Left lobe of liver (tissue), 2 donors: ENCODE measurements around the gene UGT1A1. TPM values are rescaled to one million over a fixed set of nuclear protein-coding genes. Genes with fewer than 3 reads are reported as not detected.

Experiments
- ATAC-seq: fragments of 200-7000 bp; cut with Tn5 transposase; one replicate; pipeline ENCODE4 v1.9.1; 2020; ENCODE audit warnings: mild to moderate bottlenecking, moderate library complexity
- DNase-seq: peaks from one replicate; pipeline ENCODE4 v3.0.0-alpha.2; 2020; ENCODE audit warnings: low spot score
- total RNA-seq: library from RNA; stranded (reverse); gene quantifications from one replicate; pipeline ENCODE4 v1.2.1, GENCODE V29; 2021
- donor health status: DM: no; HTN: no; CAD: no; lungs with moderate emphysema.
- donor health status: DM: no; HTN: yes; CAD: no.

UGT1A1 gene
- total RNA-seq, 1 donor from 2014 or later, result 152 TPM

GRCh38 chr2:233814056-233814835 lies 54.2 kb downstream of the UGT1A1 start:
- ATAC-seq (no peak), DNase-seq (peak; percentile 39)

DNA sequence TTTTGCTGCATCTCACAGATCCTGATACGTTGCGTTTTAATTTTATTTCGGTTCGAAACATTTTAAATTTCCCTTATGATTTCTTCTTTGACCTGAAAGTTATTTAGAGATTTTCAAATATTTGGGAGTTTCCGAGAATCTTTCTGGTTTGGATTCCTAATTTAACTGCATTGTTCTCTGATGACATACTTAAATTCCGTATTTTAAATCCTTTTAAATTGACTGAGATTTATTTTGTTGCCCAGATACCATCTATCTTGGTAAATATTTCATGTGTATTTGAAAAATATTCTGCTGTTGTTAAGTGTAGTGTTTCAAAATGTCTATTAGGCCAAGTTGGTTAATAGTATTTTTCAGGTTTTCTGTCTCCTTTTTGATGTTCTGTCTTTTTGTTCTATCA lies 55.8 kb downstream of the UGT1A1 start:
- ATAC-seq (no peak), DNase-seq (no peak)

DNA sequence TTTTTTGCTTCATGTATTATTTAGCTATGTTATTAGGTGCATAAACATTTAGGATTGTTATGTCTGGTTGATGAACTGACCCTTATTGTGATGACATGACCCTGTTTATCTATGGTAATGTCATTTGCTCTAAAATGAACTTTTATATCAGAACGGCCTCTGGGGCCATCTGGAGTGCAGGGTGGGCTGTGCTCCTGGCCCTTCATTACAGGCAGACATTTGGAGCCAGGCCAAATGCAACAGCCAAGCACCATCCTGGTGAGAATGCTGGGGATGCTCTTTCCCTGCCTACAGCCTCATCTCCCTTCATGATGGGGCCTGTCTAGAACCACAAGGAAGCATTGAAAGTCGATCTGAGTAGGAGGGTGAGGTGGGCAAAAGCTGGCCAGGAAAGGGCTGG lies 56.3 kb downstream of the UGT1A1 start:
- no peak for ATAC-seq
- DNase-seq, result peak; percentile 39

DNA sequence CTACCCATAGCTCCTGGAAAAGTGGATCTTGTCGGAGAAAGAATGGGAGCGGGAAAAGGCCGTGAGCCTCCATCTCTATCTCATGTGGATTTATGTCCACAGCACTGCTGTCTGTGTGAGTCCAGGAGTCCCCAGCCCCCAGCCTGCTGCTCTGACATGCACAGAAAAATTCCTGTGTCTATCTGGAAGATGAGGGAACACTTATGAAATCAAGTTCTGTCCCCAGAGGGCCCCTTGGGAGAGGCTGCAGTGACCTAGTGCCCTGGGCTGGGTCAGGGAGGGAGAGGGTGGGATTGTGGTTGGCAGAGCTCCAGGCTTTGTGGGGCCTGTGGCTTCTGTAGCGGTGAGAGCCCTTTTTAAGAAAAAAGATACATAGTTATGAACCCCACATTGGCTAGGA lies 56.7 kb downstream of the UGT1A1 start:
- peak; percentile 40 for DNase-seq
- no peak for ATAC-seq

- ATAC-seq (no peak), DNase-seq (peak; percentile 42)
Observed at GRCh38 chr2:233817361-233817911, 57.4 kb downstream of the UGT1A1 start.

- DNase-seq (peak; percentile 90), ATAC-seq (peak; percentile 69)
Observed at GRCh38 chr2:233817995-233818638, 58.0 kb downstream of the UGT1A1 start.

DNA sequence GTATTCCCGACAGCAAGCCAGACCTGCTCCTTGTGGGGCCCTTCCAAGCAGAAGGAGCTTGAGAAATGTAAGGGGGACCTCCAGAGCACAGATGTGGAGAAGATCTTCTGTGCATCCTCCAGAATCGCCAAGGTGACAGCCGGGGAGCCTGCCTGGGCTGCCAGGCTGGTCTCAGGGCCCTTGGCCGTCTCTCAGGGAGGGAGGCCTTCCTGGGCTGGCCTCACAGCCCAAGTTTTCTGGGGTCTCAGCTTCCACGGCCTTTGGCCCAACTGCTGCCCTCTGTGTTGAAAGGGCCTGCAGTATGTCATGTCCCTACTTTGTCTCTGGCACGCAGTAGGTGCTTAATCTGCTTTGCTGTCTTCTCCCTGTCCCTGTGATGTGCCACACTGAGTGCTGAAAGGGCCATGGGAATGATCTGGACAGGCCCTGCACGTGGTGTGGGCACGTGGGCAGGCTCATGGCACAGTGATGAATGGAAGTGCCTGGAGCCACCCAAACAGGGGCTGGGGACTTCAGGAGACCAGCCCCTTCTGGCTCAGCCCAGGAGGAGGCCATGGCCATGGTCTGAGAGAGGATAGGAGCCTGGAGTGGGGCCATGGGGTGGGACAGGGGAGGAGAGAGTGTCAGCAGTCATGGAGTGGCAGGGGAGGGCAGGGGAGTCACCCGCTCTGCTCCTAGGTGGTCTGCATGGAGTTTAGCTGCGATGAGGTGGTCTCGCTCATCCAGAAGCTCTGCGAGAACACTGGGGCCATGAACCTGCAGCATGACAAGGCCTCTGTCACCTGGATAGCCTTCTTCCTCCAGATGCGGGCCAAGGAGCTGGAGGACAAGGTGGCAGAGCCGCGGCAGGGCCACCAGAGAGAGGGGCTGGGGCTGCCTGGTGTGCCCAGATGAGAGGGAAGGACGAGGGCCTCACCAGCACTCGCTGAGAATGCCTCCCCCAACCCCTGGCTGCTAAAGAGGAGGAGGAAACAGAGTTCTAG lies 58.9 kb downstream of the UGT1A1 start:
- DNase-seq (no peak), ATAC-seq (no peak)

GRCh38 chr2:233819884-233820773 lies 60.1 kb downstream of the UGT1A1 start:
- peak; percentile 41 for DNase-seq
- no peak for ATAC-seq

DNA sequence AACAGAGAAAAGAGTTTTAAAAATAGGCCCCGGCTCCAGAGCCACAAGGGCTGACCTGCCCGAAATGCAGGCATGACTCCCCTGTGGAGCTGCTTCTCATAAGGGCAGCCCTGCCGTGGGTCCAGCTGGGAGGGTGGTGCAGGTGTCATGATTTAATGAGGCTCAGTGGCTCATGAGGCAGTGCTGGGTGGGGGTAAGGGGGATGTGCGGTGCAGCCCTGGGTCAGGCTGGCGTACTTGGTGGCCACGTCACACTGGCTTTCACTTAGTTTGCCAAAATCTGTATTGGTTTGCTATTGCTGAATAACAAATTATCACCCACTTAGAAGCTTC lies 60.7 kb downstream of the UGT1A1 start:
- ATAC-seq (no peak), DNase-seq (peak; percentile 29)

DNA sequence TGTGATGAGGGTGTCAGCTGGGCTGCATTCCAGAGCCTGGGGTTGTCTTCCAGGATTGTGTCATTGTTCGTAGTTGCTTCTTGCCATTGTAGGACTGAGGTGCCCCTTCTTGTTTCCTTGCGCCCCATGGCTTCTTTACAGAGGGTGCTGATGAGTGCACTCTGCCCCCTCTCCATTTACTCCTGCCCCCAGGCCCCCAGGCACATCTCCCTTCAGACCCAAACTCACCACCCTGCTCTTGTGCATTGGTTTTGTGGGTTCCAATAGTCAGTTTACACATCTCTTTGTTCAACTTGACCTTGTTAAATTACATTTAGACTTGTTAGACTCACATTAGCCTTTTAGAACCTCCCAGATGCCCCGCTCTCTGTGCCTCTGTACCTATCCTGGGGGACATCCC lies 61.1 kb downstream of the UGT1A1 start:
- no peak for ATAC-seq
- DNase-seq, result peak; percentile 22

- DNase-seq (no peak), ATAC-seq (no peak)
Observed at GRCh38 chr2:233821709-233822100, 61.6 kb downstream of the UGT1A1 start.

- ATAC-seq, result peak; percentile 64
Observed at GRCh38 chr2:233822101-233822771, 62.2 kb downstream of the UGT1A1 start.

More at GRCh38 chr2:233822101-233822771, 62.2 kb downstream of the UGT1A1 start:
- DNase-seq, result peak; percentile 89

Other genes with a start within 250 kb of the UGT1A1 start
- gene USP40, start 193.5 kb upstream of the UGT1A1 start, total RNA-seq, result 25.8 TPM
- gene UGT1A8, start 142.6 kb upstream of the UGT1A1 start, total RNA-seq, result 0.13 TPM
- gene UGT1A10, start 123.8 kb upstream of the UGT1A1 start, total RNA-seq, result 0.45 TPM
- 95.1 TPM for gene UGT1A9, start 88.4 kb upstream of the UGT1A1 start, total RNA-seq
- 4.1 TPM for gene UGT1A7, start 78.4 kb upstream of the UGT1A1 start, total RNA-seq
- 181 TPM for gene UGT1A6, start 67.4 kb upstream of the UGT1A1 start, total RNA-seq
- 4.6 TPM for gene UGT1A5, start 47.4 kb upstream of the UGT1A1 start, total RNA-seq
- 454 TPM for gene UGT1A4, start 41.5 kb upstream of the UGT1A1 start, total RNA-seq
- 52.8 TPM for gene UGT1A3, start 31.2 kb upstream of the UGT1A1 start, total RNA-seq
- gene MROH2A, start 18.1 kb downstream of the UGT1A1 start, total RNA-seq, result 6.6 TPM
- gene HJURP, start 94.3 kb downstream of the UGT1A1 start, total RNA-seq, result 0.50 TPM
- gene TRPM8, start 157.1 kb downstream of the UGT1A1 start, total RNA-seq, result 66.5 TPM